ENCODE results near the gene ZFAND3.

The ZFAND3 gene

GRCh38 chr6:38065734-38066305 lies 246.3 kb downstream of the ZFAND3 start:
- no peak for DNase-seq (ENCODE audit: low read depth)
- no peak for TF ChIP-seq CTCF (IDR thresholded peaks at IDR 0.05; ENCODE audit: insufficient read depth, low read depth, low read length, missing control alignments)
- no peak overlapping the region for H3K4me3 ChIP-seq (ENCODE audit: low read length)

DNA sequence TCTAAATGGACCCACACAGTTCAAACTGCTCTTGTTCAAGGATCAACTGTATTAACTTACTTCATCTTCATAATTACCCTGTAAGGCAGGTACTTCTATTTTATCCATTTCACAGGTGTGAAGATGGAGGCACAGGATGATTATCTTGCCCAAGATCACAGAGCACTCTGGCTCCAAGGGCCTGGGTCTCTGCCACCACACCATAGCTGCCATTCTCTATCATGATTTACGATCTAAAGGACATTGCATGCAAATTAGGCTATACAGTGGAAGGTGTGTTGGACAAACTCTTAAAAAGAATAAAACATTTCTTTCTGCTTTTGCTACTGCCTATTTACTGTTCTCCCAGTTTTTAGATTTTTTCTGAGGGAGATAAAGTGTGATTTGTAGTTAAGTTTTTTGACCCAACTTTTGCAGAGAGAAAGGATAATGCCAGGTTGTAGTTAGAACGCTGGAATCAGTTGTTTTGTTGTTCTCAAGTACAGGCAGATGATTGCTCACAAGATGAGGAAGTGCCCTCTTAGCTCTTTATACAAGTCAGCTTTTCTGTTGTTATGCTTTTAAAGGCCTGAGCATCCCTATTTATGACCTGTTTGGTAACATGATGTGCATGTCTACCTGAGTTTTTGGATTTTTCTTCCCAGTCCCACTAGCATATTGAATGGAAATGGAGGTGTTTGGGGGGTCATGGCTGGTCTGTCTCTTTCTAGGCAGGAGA lies 247.9 kb downstream of the ZFAND3 start:
- no peak for DNase-seq (ENCODE audit: low read depth)
- no peak overlapping the region for H3K4me3 ChIP-seq (ENCODE audit: low read length)
- no peak for TF ChIP-seq CTCF (IDR thresholded peaks at IDR 0.05; ENCODE audit: insufficient read depth, low read depth, low read length, missing control alignments)

- H3K4me3 ChIP-seq (ENCODE audit: low read length): no peak overlapping the region
- TF ChIP-seq CTCF (IDR thresholded peaks at IDR 0.05; ENCODE audit: insufficient read depth, low read depth, low read length, missing control alignments): no peak
- DNase-seq (ENCODE audit: low read depth): no peak
These were observed 249.5 kb downstream of the ZFAND3 start for GRCh38 chr6:38068854-38069590.

DNA sequence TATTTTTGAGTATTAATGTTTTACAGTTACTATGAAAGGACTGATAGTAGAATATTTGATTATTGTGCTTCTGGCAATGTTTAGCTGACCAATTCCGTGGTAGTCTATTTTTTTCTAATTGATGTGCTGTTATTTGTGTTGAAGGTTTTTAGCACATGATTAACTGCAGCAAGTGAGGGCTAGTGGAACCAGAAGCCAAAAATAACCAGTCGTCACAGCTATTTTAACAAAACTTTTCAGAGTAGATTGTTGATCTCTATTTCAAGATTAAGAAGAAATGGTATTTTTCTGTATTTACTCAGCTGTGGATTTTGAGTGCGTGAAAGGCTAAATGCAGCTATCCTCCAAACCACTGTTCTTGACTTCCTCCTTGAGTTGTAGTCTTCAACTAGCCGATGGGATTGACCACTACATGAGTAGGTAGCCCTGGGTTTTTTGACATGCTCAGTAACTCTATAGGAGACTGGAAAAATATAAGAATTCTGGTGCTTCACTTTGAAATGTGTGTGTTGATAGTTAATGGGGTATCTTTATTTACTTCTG lies 258.0 kb downstream of the ZFAND3 start:
- no peak for TF ChIP-seq CTCF (IDR thresholded peaks at IDR 0.05; ENCODE audit: insufficient read depth, low read depth, low read length, missing control alignments)
- DNase-seq (ENCODE audit: low read depth): no peak
- no peak overlapping the region for H3K4me3 ChIP-seq (ENCODE audit: low read length)

GRCh38 chr6:38078671-38079070 lies 259.1 kb downstream of the ZFAND3 start:
- no peak for DNase-seq (ENCODE audit: low read depth)
- no peak overlapping the region for H3K4me3 ChIP-seq (ENCODE audit: low read length)
- TF ChIP-seq CTCF (IDR thresholded peaks at IDR 0.05; ENCODE audit: insufficient read depth, low read depth, low read length, missing control alignments): no peak

DNA sequence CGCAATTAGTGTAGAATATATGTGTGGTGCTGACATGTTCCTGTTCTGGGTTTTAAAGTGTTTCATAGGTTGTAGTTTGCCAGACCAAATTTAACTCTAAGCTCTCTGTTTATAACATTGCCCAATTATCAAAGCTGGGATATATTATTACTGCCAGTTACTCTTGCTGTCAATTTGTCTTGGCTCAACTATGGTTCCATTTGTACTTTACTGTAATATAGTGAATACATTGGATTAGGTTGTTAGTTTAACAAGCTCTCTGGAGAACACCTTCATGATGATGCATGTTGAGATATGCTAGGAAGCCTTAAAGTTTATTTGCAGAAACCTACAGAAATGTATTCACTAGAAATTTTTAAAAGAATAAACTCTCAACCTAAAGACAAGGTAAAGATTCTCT lies 259.6 kb downstream of the ZFAND3 start:
- no peak for TF ChIP-seq CTCF (IDR thresholded peaks at IDR 0.05; ENCODE audit: insufficient read depth, low read depth, low read length, missing control alignments)
- DNase-seq (ENCODE audit: low read depth): no peak
- H3K4me3 ChIP-seq (ENCODE audit: low read length): no peak overlapping the region

Data from epithelial cell of esophagus (primary cell).